AG09319 (cell line): ENCODE measurements around the gene KIRREL3.

Experiments used
- DNase-seq: peaks from one replicate; pipeline ENCODE4 v3.0.0-alpha.2; 2010; ENCODE audit warnings: low read depth; ENCODE audit errors: extremely low read depth
- TF ChIP-seq, protein P1 (sequence below): IDR thresholded peaks from 2 replicates; pipeline ENCODE4 v1.5.1; 2011; ENCODE audit warnings: low read depth, mild to moderate bottlenecking, inconsistent platforms, low read length, moderate library complexity

KIRREL3 gene

DNA sequence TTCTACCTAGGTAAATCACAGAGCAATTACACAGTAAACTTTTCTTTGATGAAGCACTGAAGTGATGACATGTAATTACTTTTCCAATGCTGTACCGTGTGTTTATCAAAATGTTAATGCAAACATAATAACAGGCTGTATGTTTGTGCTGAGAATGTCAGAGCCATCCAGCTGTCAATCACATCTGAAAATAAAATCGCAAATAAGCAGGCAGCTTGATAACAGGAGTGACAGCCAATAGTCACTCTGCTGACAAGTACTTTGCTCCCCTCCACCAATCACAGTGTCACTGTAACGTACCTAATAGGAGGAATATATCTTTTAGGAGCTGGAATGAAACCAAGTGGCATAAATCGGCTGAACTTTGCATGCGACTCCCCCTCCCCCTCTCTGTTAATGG lies 119.7 kb downstream of the KIRREL3 start:
- DNase-seq, result no peak
- TF ChIP-seq, protein P1, sequence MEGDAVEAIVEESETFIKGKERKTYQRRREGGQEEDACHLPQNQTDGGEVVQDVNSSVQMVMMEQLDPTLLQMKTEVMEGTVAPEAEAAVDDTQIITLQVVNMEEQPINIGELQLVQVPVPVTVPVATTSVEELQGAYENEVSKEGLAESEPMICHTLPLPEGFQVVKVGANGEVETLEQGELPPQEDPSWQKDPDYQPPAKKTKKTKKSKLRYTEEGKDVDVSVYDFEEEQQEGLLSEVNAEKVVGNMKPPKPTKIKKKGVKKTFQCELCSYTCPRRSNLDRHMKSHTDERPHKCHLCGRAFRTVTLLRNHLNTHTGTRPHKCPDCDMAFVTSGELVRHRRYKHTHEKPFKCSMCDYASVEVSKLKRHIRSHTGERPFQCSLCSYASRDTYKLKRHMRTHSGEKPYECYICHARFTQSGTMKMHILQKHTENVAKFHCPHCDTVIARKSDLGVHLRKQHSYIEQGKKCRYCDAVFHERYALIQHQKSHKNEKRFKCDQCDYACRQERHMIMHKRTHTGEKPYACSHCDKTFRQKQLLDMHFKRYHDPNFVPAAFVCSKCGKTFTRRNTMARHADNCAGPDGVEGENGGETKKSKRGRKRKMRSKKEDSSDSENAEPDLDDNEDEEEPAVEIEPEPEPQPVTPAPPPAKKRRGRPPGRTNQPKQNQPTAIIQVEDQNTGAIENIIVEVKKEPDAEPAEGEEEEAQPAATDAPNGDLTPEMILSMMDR, result no peak

DNA sequence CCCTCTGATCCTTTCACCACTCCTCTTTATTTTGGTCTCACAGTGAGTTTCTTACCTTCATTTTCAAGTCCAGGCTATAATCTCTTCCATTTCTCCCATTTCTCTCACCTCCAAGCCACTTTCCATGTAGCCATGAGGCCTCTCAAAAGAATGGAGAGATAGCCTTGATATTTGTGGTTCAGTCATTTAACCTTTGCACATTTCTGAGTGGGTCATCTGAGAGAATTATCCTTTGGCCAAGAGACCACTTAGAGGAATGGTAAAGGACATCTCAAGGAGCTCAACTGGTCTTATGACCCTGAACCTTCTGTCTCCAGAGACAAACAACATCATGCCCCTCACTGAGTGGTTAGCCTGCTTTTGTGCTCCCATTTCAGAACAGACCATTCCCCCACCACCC lies 121.1 kb downstream of the KIRREL3 start:
- no peak for DNase-seq

DNA sequence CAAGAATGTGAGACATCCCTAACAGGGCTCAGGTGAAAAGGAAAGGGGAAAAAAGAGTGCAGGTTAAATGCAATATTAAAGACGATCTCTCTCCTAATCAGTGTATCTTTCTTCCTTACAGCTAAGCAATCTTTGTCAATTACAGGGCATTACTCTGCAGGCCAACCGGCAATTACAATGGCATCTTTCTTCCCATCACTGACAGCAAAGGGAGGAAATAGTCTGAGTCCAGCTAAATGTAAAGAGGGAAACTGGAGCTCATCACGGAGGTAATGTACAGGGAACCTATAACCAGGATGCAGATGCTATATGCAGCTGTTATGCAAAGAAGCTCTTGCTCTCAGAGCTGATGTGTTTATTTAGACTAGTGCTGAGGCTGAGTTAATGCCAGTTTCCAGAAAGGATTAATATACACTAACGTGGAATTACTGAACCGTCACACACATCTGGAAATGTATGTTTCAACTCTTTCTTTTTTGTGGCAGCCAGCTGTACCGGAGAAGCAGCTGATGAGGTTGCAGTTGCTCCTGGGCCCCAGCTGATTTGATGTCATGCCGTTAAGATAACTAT lies 121.6 kb downstream of the KIRREL3 start:
- no peak for DNase-seq

More for the DNA sequence above, 121.1 kb downstream of the KIRREL3 start:
- TF ChIP-seq, protein P1, result no peak

DNA sequence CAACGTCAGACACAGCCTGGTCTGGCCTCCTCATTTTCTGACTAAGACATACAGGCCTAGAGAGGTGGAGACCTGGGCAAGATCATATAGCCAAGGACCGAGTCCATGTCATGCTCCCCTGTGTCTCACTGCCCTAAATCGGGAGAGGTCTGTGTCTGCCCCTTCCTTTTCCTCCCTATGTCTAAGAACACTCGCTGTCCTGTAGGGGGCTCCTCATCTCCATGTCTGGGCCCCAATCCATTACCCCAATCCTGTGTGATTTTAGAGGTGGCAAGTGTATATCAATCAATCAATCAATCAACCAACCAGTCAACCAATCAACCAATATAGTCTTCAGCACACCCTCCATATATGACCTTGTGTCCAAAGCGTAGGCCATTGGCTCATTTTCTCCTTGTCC lies 125.7 kb downstream of the KIRREL3 start:
- no peak for DNase-seq
- TF ChIP-seq, protein P1, result peak; percentile 2

More for the DNA sequence above, 121.6 kb downstream of the KIRREL3 start:
- TF ChIP-seq, protein P1, result no peak

DNA sequence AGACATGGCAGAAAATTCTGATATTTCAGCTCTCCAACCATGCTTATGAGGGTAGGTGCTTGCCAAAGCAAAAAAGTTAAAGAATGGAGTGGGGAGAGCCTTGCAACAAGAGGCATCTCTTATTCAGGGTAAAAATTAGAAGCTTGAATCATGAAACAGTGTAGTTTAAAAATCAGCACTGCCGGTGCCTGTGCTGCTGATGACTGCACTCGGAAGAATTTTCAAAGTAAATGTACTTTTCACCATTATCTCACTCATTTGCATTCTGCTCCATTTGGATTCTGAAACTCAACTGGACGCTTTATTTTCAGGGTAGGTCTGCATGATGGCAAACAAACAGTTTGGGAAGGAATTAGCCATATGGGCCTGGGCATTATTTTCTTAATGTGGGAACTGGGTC lies 126.3 kb downstream of the KIRREL3 start:
- DNase-seq, result no peak
- TF ChIP-seq, protein P1, result no peak

DNA sequence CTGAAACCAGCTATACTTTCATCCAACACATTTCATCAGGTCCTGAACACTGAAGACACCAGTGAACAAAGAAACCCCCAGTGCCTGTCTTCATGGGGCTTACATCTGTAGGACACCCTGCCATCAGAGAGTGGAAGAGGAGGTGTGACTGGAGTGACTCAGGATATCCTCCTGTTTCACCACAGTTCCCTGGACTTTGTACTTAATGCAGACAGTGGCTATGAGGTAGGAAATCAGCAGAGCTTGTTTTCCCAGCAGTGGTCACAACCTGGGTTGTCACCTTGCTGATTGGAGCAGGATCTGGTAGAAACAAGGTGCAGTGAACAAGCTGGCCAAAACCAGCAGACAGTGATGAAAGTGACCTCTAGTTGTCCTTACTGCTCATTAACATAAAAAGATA lies 128.8 kb downstream of the KIRREL3 start:
- DNase-seq, result no peak
- TF ChIP-seq, protein P1, result no peak

DNA sequence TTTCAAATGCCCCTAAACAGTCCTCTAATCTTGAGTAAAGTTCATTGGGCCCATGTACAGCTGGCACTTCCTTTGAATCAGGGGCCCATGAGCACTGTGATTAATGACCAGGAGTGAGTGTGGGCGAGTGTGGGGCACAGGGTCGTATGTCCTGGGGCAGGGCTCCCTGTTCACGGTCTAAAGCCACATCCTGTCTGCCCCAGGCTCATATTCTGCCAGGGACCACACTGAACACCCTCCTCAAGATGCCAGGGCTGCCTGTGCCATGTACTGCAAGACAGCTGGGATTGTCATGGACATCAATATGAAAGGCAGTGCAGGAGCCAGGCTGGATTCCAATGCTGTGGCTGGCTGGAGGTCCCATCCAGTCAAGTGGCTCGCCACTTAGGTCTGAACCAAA lies 130.5 kb downstream of the KIRREL3 start:
- TF ChIP-seq, protein P1, result no peak
- DNase-seq, result no peak
